ENCODE results near the gene TSPAN16. TPM values are rescaled to one million over a fixed set of nuclear protein-coding genes. Genes with fewer than 3 reads are reported as not detected.

The TSPAN16 gene
- total and polyA plus RNA-seq, 2 of the 13 experiments (the other 11 are each of a cell fraction or from before 2014, with no cell fraction given): not detected

DNA sequence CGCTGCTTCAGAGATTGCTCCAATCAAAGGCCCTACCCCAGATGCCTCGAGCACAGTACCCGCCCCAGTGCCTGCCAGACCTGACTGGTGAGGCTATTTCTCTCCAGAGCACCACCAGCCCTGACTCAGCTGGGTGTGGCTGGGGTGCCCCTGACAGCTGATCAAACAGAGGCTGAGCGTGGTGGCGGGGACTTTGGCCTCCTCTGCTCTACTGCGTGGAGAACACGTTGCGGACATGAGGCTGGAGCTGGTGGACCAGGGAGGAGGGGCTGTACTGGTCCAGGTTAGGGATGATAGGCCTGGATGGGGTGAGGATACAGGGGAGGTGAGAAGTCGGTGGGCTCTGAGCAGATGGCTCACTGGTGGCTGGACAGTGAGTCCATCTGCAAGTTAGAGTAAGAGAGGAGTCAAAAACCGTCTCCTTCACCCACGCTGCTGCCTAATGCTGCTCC is 30.1 kb upstream of the TSPAN16 start (continued):
- TF ChIP-seq DMTF1 (CRISPR knock-in tag; IDR thresholded peaks at IDR 0.05): 0 out of 2 replicates have a peak, but pooled peaks have one; percentile 55
- TF ChIP-seq HDAC1 (CRISPR knock-in tag; IDR thresholded peaks at IDR 0.05): peak; percentile 99
- 0 out of 2 replicates have a peak, but pooled peaks have one; percentile 18 for TF ChIP-seq ONECUT2 (CRISPR knock-in tag; IDR thresholded peaks at IDR 0.05)
- TF ChIP-seq, protein P1, sequence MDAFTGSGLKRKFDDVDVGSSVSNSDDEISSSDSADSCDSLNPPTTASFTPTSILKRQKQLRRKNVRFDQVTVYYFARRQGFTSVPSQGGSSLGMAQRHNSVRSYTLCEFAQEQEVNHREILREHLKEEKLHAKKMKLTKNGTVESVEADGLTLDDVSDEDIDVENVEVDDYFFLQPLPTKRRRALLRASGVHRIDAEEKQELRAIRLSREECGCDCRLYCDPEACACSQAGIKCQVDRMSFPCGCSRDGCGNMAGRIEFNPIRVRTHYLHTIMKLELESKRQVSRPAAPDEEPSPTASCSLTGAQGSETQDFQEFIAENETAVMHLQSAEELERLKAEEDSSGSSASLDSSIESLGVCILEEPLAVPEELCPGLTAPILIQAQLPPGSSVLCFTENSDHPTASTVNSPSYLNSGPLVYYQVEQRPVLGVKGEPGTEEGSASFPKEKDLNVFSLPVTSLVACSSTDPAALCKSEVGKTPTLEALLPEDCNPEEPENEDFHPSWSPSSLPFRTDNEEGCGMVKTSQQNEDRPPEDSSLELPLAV (CRISPR knock-in tag; conservative IDR thresholded peaks at IDR 0.05; ENCODE audit: low read depth): no peak
- TF ChIP-seq JDP2 (CRISPR knock-in tag; IDR thresholded peaks at IDR 0.05; ENCODE audit: borderline replicate concordance): no peak; the same call in 1 of the 2 replicates
- peak; percentile 93 for TF ChIP-seq YEATS4 (CRISPR knock-in tag; IDR thresholded peaks at IDR 0.05; ENCODE audit: borderline replicate concordance)
- TF ChIP-seq ATAD3A (CRISPR knock-in tag; IDR thresholded peaks at IDR 0.05): no peak
- TF ChIP-seq, protein P2, sequence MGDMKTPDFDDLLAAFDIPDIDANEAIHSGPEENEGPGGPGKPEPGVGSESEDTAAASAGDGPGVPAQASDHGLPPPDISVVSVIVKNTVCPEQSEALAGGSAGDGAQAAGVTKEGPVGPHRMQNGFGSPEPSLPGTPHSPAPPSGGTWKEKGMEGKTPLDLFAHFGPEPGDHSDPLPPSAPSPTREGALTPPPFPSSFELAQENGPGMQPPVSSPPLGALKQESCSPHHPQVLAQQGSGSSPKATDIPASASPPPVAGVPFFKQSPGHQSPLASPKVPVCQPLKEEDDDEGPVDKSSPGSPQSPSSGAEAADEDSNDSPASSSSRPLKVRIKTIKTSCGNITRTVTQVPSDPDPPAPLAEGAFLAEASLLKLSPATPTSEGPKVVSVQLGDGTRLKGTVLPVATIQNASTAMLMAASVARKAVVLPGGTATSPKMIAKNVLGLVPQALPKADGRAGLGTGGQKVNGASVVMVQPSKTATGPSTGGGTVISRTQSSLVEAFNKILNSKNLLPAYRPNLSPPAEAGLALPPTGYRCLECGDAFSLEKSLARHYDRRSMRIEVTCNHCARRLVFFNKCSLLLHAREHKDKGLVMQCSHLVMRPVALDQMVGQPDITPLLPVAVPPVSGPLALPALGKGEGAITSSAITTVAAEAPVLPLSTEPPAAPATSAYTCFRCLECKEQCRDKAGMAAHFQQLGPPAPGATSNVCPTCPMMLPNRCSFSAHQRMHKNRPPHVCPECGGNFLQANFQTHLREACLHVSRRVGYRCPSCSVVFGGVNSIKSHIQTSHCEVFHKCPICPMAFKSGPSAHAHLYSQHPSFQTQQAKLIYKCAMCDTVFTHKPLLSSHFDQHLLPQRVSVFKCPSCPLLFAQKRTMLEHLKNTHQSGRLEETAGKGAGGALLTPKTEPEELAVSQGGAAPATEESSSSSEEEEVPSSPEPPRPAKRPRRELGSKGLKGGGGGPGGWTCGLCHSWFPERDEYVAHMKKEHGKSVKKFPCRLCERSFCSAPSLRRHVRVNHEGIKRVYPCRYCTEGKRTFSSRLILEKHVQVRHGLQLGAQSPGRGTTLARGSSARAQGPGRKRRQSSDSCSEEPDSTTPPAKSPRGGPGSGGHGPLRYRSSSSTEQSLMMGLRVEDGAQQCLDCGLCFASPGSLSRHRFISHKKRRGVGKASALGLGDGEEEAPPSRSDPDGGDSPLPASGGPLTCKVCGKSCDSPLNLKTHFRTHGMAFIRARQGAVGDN (CRISPR knock-in tag; IDR thresholded peaks at IDR 0.05): peak; percentile 100
- TF ChIP-seq SAFB2 (CRISPR knock-in tag; IDR thresholded peaks at IDR 0.05; ENCODE audit: borderline replicate concordance, low read depth): peak; percentile 76; the same call in 1 of the 2 replicates
- TF ChIP-seq, protein P3, sequence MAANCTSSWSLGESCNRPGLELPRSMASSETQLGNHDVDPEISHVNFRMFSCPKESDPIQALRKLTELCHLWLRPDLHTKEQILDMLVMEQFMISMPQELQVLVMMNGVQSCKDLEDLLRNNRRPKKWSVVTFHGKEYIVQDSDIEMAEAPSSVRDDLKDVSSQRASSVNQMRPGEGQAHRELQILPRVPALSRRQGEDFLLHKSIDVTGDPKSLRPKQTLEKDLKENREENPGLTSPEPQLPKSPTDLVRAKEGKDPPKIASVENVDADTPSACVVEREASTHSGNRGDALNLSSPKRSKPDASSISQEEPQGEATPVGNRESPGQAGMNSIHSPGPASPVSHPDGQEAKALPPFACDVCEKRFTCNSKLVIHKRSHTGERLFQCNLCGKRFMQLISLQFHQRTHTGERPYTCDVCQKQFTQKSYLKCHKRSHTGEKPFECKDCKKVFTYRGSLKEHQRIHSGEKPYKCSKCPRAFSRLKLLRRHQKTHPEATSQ (CRISPR knock-in tag; IDR thresholded peaks at IDR 0.05; ENCODE audit: borderline replicate concordance): peak; percentile 77; the same call in 1 of the 2 replicates
- peak; percentile 90 for TF ChIP-seq ZNF431 (CRISPR knock-in tag; IDR thresholded peaks at IDR 0.05; ENCODE audit: borderline replicate concordance, low read depth)
- TF ChIP-seq, protein P4, sequence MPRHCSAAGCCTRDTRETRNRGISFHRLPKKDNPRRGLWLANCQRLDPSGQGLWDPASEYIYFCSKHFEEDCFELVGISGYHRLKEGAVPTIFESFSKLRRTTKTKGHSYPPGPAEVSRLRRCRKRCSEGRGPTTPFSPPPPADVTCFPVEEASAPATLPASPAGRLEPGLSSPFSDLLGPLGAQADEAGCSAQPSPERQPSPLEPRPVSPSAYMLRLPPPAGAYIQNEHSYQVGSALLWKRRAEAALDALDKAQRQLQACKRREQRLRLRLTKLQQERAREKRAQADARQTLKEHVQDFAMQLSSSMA (CRISPR knock-in tag; IDR thresholded peaks at IDR 0.05): peak; percentile 90; the same call in 1 of the 2 replicates
- peak; percentile 74 for TF ChIP-seq GMEB1 (CRISPR knock-in tag; IDR thresholded peaks at IDR 0.05; ENCODE audit: borderline replicate concordance)
- no peak for TF ChIP-seq TRIM22 (IDR thresholded peaks at IDR 0.05)
